ENCODE results near the gene IFNA5. TPM values are rescaled to one million over a fixed set of nuclear protein-coding genes. Genes with fewer than 3 reads are reported as not detected.

Gene IFNA5
- total and polyA plus RNA-seq, 8 donors = not detected

DNA sequence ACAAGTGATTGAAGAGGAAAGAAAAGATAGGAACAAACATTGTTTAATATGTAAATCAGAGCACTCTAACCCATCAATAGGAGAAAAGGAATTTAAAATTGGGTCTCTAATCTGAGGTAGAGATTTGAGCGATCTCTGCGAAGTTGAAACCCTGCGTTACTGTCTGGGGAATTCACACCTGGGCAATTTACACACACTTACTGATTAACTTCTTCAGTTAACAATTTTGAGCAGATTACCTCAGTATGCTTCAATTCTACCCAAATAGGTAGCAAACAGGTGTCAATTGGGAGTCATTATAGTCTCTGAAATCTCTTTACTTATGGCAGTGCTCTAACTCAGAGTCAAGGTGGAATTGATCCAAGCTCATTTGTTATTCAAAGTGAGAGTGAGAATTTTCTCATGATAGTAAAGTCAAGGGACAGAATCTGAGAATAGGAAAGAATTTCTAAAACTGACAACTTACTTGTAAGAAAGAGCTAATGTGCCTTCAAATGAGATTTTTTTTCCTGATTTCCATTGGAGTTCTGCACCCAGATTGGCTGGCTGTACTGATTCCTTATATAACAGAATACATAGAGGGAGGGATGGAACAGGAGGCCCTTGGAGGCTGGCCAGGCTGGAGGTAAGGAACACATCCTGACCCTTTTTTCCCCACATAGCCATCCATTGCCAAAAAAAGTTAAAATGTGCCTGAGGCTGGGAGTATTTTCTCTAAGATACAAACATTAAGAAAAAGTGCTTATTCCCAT, 38.2 kb downstream of the IFNA5 start:
- H3K9me3 ChIP-seq = no peaks in the 10 kb centered on the region
- peaks cover 0 to 3% (median 0%) of the 10 kb centered on the region in 4 donors for H3K27me3 ChIP-seq
- H3K36me3 ChIP-seq = no peaks in the 10 kb centered on the region
- FAIRE-seq = no peak
- H3K4me3 ChIP-seq = no peak overlapping the region
- intact Hi-C loops (cut with DNase I) = no loop called here
- ATAC-seq = no peak
- DNase-seq = peak in 1 of 6 donors; percentile 8
- H3K4me1 ChIP-seq = no peaks in the 10 kb centered on the region
- WGBS, 2 donors = 10 to 13% methylated on average over 3 of the region's 3 CpGs
- TF ChIP-seq, protein P1, sequence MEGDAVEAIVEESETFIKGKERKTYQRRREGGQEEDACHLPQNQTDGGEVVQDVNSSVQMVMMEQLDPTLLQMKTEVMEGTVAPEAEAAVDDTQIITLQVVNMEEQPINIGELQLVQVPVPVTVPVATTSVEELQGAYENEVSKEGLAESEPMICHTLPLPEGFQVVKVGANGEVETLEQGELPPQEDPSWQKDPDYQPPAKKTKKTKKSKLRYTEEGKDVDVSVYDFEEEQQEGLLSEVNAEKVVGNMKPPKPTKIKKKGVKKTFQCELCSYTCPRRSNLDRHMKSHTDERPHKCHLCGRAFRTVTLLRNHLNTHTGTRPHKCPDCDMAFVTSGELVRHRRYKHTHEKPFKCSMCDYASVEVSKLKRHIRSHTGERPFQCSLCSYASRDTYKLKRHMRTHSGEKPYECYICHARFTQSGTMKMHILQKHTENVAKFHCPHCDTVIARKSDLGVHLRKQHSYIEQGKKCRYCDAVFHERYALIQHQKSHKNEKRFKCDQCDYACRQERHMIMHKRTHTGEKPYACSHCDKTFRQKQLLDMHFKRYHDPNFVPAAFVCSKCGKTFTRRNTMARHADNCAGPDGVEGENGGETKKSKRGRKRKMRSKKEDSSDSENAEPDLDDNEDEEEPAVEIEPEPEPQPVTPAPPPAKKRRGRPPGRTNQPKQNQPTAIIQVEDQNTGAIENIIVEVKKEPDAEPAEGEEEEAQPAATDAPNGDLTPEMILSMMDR (IDR thresholded peaks at IDR 0.05) = no peak
- no peak overlapping the region for H3K27ac ChIP-seq

DNA sequence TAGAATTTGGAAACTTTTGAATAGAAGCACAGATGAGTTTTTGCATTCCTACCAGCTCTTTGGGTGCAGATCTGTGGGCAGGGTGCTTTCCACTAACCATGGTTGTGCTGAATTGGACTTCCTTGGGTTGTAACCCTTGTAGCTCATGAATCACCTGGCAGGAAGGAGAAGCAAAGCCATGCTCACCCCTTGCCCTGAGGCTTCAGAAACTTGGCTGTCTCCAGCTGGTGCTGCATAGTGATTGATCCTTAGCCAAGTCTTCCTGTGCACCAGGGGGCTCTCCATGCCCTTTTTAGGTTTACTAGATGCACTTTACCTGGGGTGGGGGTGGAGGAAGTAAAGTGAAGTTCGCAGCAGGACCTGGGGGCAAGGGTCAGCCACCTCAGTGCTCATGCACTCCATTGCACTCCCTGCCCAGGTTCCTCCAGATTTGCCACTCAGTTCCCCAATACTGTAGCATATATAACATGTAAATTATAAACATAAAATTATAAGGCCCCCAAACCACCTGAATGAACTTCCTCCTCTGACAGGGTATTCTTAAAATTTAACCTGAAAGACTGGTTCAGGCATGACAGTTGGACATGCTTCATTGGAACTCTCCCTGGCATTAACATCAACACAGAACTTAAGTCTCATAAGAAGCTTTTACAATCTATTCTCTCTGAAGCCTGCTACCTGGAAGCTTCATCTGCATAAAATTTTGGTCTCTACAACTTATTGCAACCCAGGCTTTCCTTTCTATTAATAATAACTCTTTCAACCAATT, 39.5 kb downstream of the IFNA5 start:
- H3K36me3 ChIP-seq = no peaks in the 10 kb centered on the region
- no peaks in the 10 kb centered on the region for H3K9me3 ChIP-seq
- ATAC-seq (no peak), DNase-seq (peak in 1 of 6 donors; percentile 18), FAIRE-seq (no peak)
- H3K4me3 ChIP-seq = no peak overlapping the region
- TF ChIP-seq, protein P1 (IDR thresholded peaks at IDR 0.05) = no peak
- 26 to 43% methylated on average over 1 of the region's 1 CpG for WGBS, 2 donors
- no peak overlapping the region for H3K27ac ChIP-seq
- peaks cover 0 to 3% (median 0%) of the 10 kb centered on the region in 4 donors for H3K27me3 ChIP-seq
- intact Hi-C loops (cut with DNase I) = no loop called here
- no peaks in the 10 kb centered on the region for H3K4me1 ChIP-seq

DNA sequence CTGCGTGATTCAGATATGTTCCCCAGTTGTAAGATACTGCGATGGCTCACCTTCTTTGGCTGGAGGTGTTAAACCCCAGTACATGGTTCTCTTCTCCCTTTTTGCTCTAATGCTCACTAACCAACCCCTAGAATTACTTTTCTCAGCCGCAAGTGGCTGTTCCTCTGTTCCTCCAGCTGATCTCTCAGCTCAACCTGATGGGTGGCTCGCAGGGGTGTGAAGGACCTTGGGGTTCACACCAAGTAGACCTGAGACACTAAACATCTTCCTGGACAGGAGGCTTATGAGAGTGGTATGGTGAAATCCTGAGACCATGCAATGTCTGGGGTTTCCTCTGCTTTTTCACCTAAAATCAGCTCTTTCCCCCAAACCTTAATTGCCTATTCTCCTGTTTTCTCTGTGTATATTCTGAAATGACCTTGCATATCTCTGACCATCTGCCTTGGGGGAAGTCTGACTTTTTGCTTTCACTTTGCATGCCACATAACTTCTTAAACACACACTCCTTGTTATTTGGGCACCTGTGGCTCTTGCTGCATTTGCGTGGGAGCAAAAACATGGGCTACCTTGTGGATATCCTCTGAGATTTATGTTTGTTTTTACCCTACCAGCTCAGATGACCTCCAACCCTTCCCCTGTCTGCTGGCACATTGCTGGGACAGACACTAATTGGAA, 49.4 kb downstream of the IFNA5 start:
- no peak for FAIRE-seq
- no peak for DNase-seq
- Histone ChIP-seq H3K27ac (no peak overlapping the region), H3K27me3 (no peaks in the 10 kb centered on the region), H3K4me3 (no peak overlapping the region), H3K9me3 (no peaks in the 10 kb centered on the region), H3K36me3 (no peaks in the 10 kb centered on the region), H3K4me1 (peaks cover 0 to 4% (median 0%) of the 10 kb centered on the region in 3 donors)
- 66 to 68% methylated on average over 5 of the region's 5 CpGs for WGBS, 2 donors
- no peak for ATAC-seq
- TF ChIP-seq, protein P1 (IDR thresholded peaks at IDR 0.05) = no peak
- intact Hi-C loops (cut with DNase I) = no loop called here

Other genes with a start within 250 kb of the IFNA5 start
- not detected for gene IFNB1, start 227.4 kb downstream of the IFNA5 start, total RNA-seq
- not detected for gene IFNB1, start 227.4 kb downstream of the IFNA5 start, polyA plus RNA-seq
- not detected for gene IFNW1, start 163.5 kb downstream of the IFNA5 start, total RNA-seq
- gene IFNW1, start 163.5 kb downstream of the IFNA5 start, polyA plus RNA-seq = not detected
- not detected for gene IFNA21, start 138.7 kb downstream of the IFNA5 start, total RNA-seq
- gene IFNA21, start 138.7 kb downstream of the IFNA5 start, polyA plus RNA-seq = not detected
- gene IFNA4, start 117.7 kb downstream of the IFNA5 start, total RNA-seq = not detected
- gene IFNA4, start 117.7 kb downstream of the IFNA5 start, polyA plus RNA-seq = not detected
- not detected for gene IFNA7, start 103.1 kb downstream of the IFNA5 start, total RNA-seq
- gene IFNA7, start 103.1 kb downstream of the IFNA5 start, polyA plus RNA-seq = not detected
- gene IFNA10, start 98.2 kb downstream of the IFNA5 start, total RNA-seq = not detected
- not detected for gene IFNA10, start 98.2 kb downstream of the IFNA5 start, polyA plus RNA-seq
- gene IFNA16, start 88.0 kb downstream of the IFNA5 start, total RNA-seq = not detected
- gene IFNA16, start 88.0 kb downstream of the IFNA5 start, polyA plus RNA-seq = not detected
- gene IFNA17, start 77.1 kb downstream of the IFNA5 start, total RNA-seq = not detected
- not detected for gene IFNA17, start 77.1 kb downstream of the IFNA5 start, polyA plus RNA-seq
- not detected for gene IFNA14, start 65.3 kb downstream of the IFNA5 start, total RNA-seq
- not detected for gene IFNA14, start 65.3 kb downstream of the IFNA5 start, polyA plus RNA-seq
- gene KLHL9, start 30.1 kb upstream of the IFNA5 start, total RNA-seq = 10 to 100 TPM in 2 of 6 donors, 1 to 10 TPM in 4; 5.4 to 14.8 (median 7.3) TPM
- 1 to 10 TPM; 3.2 to 7.8 TPM for gene KLHL9, start 30.1 kb upstream of the IFNA5 start, polyA plus RNA-seq
- gene IFNA6, start 45.6 kb upstream of the IFNA5 start, total RNA-seq = not detected
- not detected for gene IFNA6, start 45.6 kb upstream of the IFNA5 start, polyA plus RNA-seq
- gene IFNA13, start 62.7 kb upstream of the IFNA5 start, total RNA-seq = not detected
- gene IFNA13, start 62.7 kb upstream of the IFNA5 start, polyA plus RNA-seq = under 1 TPM in 1 of 2 donors, not detected in 1; 0.07 TPM
- not detected for gene IFNA2, start 80.1 kb upstream of the IFNA5 start, total RNA-seq
- not detected for gene IFNA2, start 80.1 kb upstream of the IFNA5 start, polyA plus RNA-seq
- not detected for gene IFNA8, start 103.8 kb upstream of the IFNA5 start, total RNA-seq
- gene IFNA8, start 103.8 kb upstream of the IFNA5 start, polyA plus RNA-seq = not detected
- not detected for gene IFNA1, start 135.1 kb upstream of the IFNA5 start, total RNA-seq
- gene IFNA1, start 135.1 kb upstream of the IFNA5 start, polyA plus RNA-seq = not detected
- not detected for gene IFNE, start 177.0 kb upstream of the IFNA5 start, total RNA-seq
- under 1 TPM in 1 of 2 donors, not detected in 1; 0.12 TPM for gene IFNE, start 177.0 kb upstream of the IFNA5 start, polyA plus RNA-seq